Panc1 (cell line): ENCODE data around the gene HEATR5A. TPM values are rescaled to one million over a fixed set of nuclear protein-coding genes. Genes with fewer than 3 reads are reported as not detected.

Experiments
- ATAC-seq: fragments of 200-7000 bp; cut with Tn5 transposase; 2 replicates; pipeline ENCODE4 v1.9.1; 2020; ENCODE audit warnings: mild to moderate bottlenecking, moderate library complexity
- BruUV-seq: library from RNA; stranded (reverse); fragments of 400-500 nt; replicated peaks from 2 replicates; lab custom pipeline; 2021; lab: Mats Ljungman, UMichigan
- CTCF ChIA-PET: fragments of 300-600 bp; sonication (Branson Sonifier 250); formaldehyde crosslinking; loops from one replicate; lab custom pipeline; 2022; ENCODE audit warnings: antibody characterized with exemption; lab: Charles Lee
- POLR2A ChIA-PET: fragments of 300-600 bp; sonication (Branson Sonifier 250); formaldehyde crosslinking; loops from one replicate; lab custom pipeline; 2022; ENCODE audit warnings: antibody characterized with exemption; lab: Charles Lee
- DNase-seq: peaks from one replicate; pipeline ENCODE4 v3.0.0-alpha.2; 2010; ENCODE audit warnings: low read depth, low spot score
- H3K27ac ChIP-seq: 2 replicates; pipeline ENCODE4 v1.5.1; 2011; ENCODE audit warnings: mild to moderate bottlenecking, low read length, inconsistent platforms
- H3K27me3 ChIP-seq: fragments of 200-500 bp; sonication (Bioruptor generic); 2 replicates; pipeline ENCODE4 v1.6.0; 2014; ENCODE audit warnings: low read length, inconsistent platforms; ENCODE audit not compliant: control insufficient read depth, insufficient read depth
- H3K36me3 ChIP-seq: fragments of 200-500 bp; sonication (Bioruptor generic); 2 replicates; pipeline ENCODE4 v1.5.1; 2014; ENCODE audit warnings: inconsistent platforms, mild to moderate bottlenecking, low read length, moderate library complexity; ENCODE audit not compliant: control insufficient read depth, insufficient read depth
- H3K4me1 ChIP-seq: 2 replicates; pipeline ENCODE4 v1.5.1; 2011; ENCODE audit warnings: inconsistent platforms, mild to moderate bottlenecking, low read length, moderate library complexity; ENCODE audit not compliant: control insufficient read depth, insufficient read depth
- H3K4me3 ChIP-seq, 2 experiments: 2 replicates each; pipeline ENCODE4 v1.5.1; 2011 to 2012; ENCODE audit warnings: low read depth in 2 of 2, low read length in 2 of 2, mild to moderate bottlenecking in 2 of 2, inconsistent platforms in 1 of 2, moderate library complexity in 1 of 2
- H3K9me3 ChIP-seq: fragments of 200-500 bp; sonication (Bioruptor generic); 2 replicates; pipeline ENCODE4 v1.5.1; 2014; ENCODE audit warnings: low read depth, mild to moderate bottlenecking, inconsistent platforms, low read length, moderate library complexity; ENCODE audit not compliant: control insufficient read depth, insufficient read depth
- CTCF ChIP-seq: fragments of 450-650 bp; IDR thresholded peaks from 2 replicates; pipeline ENCODE4 v1.5.1; 2017; ENCODE audit warnings: mild to moderate bottlenecking
- POLR2AphosphoS5 ChIP-seq: IDR thresholded peaks from 2 replicates; pipeline ENCODE4 v1.6.1; 2012; ENCODE audit warnings: mild to moderate bottlenecking, low read depth, low read length, moderate library complexity
- REST ChIP-seq, 2 experiments: IDR thresholded peaks; 2 replicates each; pipeline ENCODE4 v1.6.1; 2011 to 2012; ENCODE audit warnings: low read depth in 2 of 2, control low read depth in 1 of 2, low read length in 1 of 2, mild to moderate bottlenecking in 1 of 2, moderate library complexity in 1 of 2; ENCODE audit not compliant: insufficient read depth in 1 of 2
- SIN3A ChIP-seq: IDR thresholded peaks from 2 replicates; pipeline ENCODE4 v1.6.1; 2012; ENCODE audit warnings: low read depth, mild to moderate bottlenecking, low read length, moderate library complexity, borderline replicate concordance; ENCODE audit not compliant: insufficient read depth
- TCF7L2 ChIP-seq: IDR thresholded peaks from 2 replicates; pipeline ENCODE4 v1.6.1; 2011; ENCODE audit warnings: mild to moderate bottlenecking, low read depth, low read length, inconsistent platforms
- in situ Hi-C: cut with HindIII; loops from 2 replicates; pipeline ENCODE4 v1.10.0; 2016; ENCODE audit warnings: low sequenced_read_pairs, low pct_unique_long_range_greater_than_20kb
- intact Hi-C: fragments of 100-400 bp; cut with micrococcal nuclease; formaldehyde crosslinking; loops from one replicate; pipeline ENCODE4 v1.10.0; 2022; ENCODE audit not compliant: unreplicated experiment
- total RNA-seq: library from RNA; stranded (reverse); gene quantifications from one replicate; pipeline ENCODE4 v1.2.1, GENCODE V29; 2021; ENCODE audit not compliant: unreplicated experiment

Gene HEATR5A
- total RNA-seq, 1 experiment from 2014 or later = 22.0 TPM

- POLR2A ChIA-PET = no interaction called here
- TF ChIP-seq CTCF = no peak
- TF ChIP-seq TCF7L2 = no peak
- no peak for TF ChIP-seq REST (IDR thresholded peaks at IDR 0.05; ENCODE audit: insufficient read depth in 1 of 2, low read depth in 2 of 2, low read length in 1 of 2)
- TF ChIP-seq POLR2AphosphoS5 = no peak
- TF ChIP-seq SIN3A = no peak
- no TSS peak for BruUV-seq
- intact Hi-C loops = no loop called here
- H3K9me3 ChIP-seq = no peaks in the 10 kb centered on the region
- H3K27ac ChIP-seq = no peak overlapping the region
- DNase-seq = no peak
- H3K36me3 ChIP-seq = peaks cover under 1% of the 10 kb centered on the region; the same call in 1 of the 2 replicates
- CTCF ChIA-PET = no interaction called here
- in situ Hi-C loops = no loop called here
- H3K4me1 ChIP-seq = no peaks in the 10 kb centered on the region
- H3K27me3 ChIP-seq = no peaks in the 10 kb centered on the region
- no peak for ATAC-seq
- no peak overlapping the region for H3K4me3 ChIP-seq
Observed at GRCh38 chr14:31405106-31405505, 15.2 kb downstream of the HEATR5A start.

DNA sequence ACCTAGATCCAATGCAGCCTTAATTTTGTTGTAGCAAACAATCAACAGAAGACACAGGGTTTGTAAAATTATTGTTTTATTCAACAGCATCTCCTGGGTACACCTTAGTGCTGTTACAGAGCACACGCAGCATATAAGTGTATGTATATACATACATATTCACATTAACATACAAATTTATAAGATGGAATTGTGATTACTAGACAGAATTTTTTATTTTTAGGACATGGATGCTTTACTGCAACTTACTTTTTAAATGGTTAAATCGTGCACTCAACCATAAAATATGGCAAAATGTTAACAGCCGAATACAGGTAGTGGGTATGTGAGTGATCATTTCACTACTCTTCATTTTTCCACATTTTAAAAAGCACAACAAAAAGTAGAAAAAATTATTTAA lies 16.6 kb downstream of the HEATR5A start:
- Histone ChIP-seq H3K27me3 (no peaks in the 10 kb centered on the region), H3K9me3 (no peaks in the 10 kb centered on the region), H3K36me3 (peaks cover 3% of the 10 kb centered on the region), H3K4me1 (no peaks in the 10 kb centered on the region), H3K4me3 (no peak overlapping the region), H3K27ac (no peak overlapping the region)
- intact Hi-C loops (no loop called here), in situ Hi-C loops (no loop called here)
- TF ChIP-seq POLR2AphosphoS5 (no peak), SIN3A (no peak), TCF7L2 (no peak), REST (IDR thresholded peaks at IDR 0.05; ENCODE audit: insufficient read depth in 1 of 2, low read depth in 2 of 2, low read length in 1 of 2) (no peak), CTCF (no peak)
- ATAC-seq (no peak), DNase-seq (no peak)
- ChIA-PET CTCF (no interaction called here), POLR2A (no interaction called here)
- no TSS peak for BruUV-seq
